Mucosa of gallbladder (tissue), 1 donor: Measurements from ENCODE around the gene PIF1. TPM values are rescaled to one million over a fixed set of nuclear protein-coding genes. Genes with fewer than 3 reads are reported as not detected.
"Not testable (repeated sequence)": the region's sequence is repeated elsewhere in the genome, so short reads cannot be mapped to it uniquely, and the experiment has no call there.

Source experiments
- DNase-seq: peaks from one replicate; pipeline ENCODE4 v3.0.0-alpha.2; 2020; ENCODE audit warnings: low spot score
- total RNA-seq: library from RNA; stranded (reverse); gene quantifications from one replicate; pipeline ENCODE4 v1.2.1, GENCODE V29; 2021
- donor health status: DM: no; HTN: no; CAD: no.

The PIF1 gene
- total RNA-seq, 1 donor from 2014 or later = 6.0 TPM

DNA sequence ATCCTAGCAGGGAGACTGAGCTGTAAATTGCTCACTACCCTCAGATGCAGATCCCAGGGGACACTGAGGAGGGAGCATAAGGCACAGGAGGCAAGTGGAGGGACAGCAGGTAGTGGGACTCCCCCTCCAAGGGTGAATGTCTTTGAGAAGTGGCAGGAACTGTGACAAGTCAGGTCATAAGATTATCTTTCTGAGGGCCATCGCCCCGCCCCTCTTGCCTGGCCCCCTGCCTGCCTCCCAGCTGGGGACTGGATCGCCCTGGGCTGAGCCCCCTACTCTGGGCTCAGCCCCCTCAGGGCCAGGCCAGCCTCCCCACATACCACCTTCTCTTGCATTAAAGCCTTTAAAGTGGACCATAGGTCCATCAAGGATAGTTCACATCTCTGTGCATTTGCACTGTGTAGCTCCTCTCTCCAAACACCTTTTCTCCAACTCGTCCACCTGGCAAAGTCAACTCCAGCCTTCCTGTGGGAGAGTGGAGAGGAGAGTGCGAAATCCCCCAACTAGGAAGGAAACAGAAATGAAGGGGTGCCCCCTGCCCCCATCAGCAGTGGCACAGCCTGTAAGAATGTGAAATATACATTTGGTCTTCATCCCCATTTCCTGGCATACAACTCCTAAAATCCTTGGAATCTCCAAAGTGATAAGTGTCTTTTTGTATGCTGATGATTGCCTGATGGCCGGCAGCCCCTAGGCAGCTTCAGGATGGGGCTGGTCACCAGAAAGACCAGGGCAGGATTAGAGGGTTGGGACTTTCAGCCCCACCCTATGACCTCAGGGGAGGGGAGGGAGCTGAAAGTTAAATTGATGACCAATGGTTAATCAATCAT, 14.7 kb downstream of the PIF1 start:
- DNase-seq = no peak

GRCh38 chr15:64809649-64810496, 15.6 kb downstream of the PIF1 start:
- DNase-seq = peak; percentile 79

GRCh38 chr15:64808785-64809453, 16.5 kb downstream of the PIF1 start:
- no peak for DNase-seq

- no peak for DNase-seq
Measured at GRCh38 chr15:64807751-64808222, 17.7 kb downstream of the PIF1 start.

DNA sequence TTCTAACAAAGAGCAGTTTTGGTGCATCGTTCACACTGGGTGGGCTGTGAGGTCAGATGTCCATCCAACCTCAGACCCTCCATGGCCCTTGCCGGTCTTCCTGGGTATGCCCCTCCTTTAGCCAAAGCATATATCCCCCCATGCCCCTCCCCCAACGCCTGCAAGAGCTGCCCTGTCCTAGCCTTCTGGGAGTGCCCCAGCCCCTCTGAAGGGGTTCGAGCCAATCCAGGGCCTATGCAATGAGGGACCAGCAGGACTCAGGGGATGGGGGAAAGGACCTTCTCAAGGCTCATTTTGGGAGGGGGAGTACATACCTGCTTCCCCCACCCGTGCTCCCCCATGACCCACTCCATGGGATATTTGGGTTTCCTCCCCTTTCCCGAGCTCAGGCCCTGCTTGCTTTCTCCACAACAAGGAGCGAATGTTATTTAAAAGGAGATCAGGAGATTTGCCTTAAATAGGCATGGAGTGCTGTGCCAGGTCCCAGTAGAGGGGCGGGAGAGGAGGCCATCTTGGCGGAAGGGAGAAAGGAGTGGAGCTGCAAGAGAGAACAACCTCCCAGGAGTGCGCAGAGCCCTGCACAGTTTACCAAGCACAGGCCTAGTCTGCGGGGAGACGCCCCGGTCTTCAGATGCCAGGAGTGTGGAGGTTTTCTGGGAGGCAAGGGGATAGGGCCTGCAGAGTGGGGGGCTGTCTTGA, 18.2 kb downstream of the PIF1 start:
- DNase-seq = no peak

- no peak for DNase-seq
Measured at GRCh38 chr15:64806509-64806908, 18.9 kb downstream of the PIF1 start.

DNA sequence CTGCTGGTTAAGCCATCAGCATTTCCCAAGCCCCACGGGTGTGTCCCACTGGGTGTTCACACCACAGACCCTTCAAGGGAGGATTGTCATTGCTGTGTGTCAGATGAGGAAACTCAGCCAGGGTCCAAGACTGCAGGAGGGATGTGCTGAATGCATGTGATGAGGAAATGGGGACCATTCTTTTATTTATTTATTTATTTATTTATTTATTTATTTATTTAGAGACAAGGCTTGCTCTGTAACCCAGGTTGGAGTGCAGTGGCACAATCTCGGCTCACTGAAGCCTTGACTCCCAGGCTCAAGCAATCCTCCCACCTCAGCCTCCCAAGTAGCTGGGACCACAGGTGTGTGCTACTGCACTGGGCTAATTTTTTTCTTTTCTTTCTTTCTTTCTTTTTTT, 20.8 kb downstream of the PIF1 start:
- no peak for DNase-seq

DNA sequence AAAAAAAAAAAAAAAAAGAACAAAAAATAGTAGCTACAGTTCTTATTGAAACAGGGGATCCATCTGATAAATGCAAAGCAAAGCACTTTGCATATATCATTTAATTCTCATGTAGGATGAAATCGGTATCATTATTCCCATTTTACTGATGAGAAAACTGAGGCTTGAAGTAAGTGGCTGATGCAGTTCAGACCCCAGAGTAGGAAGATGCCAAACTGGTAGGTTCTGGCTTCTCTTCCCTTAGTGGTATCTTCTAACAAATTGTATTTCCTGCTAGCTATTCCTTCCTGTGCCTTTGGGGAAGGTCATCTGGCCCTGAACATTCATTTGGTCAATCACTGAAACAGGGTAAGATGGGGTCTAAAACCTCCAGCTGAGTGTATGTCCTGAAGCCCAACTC, 21.9 kb downstream of the PIF1 start:
- no peak for DNase-seq

DNA sequence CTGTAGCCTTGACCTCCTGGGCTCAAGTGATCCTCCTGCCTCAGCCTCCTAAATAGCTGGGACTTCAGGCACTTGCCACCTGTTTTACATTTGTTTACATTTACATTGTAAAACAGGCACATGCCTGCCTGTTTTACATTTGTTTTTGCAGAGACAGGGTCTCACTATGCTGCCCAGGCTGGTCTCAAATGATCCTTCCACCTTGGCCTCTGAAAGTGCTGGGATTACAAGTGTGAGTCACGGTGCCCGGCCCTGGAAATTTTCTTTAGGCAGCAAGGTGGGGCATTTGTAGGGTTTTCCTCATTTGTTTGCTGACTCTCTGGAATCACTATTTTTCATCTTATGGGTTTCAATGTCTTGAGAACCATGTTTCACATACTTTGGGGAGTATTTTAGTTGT, 25.0 kb downstream of the PIF1 start:
- no peak for DNase-seq

DNA sequence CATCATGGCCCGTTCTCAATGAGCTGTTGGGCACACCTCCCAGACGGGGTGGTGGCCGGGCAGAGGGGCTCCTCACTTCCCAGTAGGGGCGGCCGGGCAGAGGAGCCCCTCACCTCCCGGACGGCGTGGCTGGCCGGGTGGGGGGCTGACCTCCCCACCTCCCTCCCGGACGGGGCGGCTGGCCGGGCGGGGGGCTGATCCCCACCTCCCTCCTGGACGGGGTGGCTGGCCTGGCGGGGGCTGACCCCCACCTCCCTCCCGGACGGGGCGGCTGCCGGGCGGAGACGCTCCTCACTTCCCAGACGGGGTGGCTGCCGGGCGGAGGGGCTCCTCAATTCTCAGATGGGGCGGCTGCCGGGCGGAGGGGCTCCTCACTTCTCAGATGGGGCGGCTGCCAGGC, 26.5 kb downstream of the PIF1 start:
- not testable (repeated sequence) for DNase-seq

DNA sequence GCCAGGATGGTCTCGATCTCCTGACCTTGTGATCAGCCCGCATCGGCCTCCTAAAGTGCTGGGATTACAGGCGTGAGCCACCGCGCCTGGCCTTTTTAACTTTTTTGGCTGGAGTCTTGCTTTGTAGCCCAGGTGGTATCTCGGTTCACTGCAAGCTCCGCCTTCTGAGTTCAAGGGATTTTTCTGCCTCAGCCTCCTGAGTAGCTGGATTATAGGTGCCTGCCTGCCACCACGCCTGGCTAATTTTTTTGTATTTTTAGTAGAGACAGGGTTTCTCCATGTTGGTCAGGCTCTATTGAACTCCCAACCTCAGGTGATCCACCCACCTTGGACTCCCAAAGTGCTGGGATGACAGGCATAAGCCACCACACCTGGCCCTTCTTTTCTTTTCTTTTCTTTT, 29.5 kb downstream of the PIF1 start:
- not testable (repeated sequence) for DNase-seq

GRCh38 chr15:64795299-64795698, 30.1 kb downstream of the PIF1 start:
- not testable (repeated sequence) for DNase-seq

- DNase-seq = no peak
Measured at GRCh38 chr15:64792282-64792681, 33.2 kb downstream of the PIF1 start.

DNA sequence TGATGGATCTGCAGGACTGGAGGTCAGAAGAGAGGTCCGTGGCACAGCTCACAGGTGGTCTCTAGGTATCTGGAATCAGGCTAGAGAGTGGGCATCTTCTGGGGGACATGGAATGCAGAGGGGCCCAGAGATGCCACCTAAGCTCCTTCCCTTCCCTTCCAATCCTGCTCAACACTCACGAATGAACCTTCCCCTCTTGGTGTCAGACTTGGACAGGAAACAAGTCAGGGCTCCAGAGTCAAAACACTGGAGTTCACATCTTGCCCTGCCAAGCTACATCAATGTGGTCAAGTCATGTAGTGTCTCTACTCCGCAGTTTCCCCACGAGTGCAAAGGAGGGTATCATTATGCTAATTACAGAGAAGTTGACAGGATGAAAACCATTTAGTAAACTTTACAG, 34.0 kb downstream of the PIF1 start:
- no peak for DNase-seq

DNA sequence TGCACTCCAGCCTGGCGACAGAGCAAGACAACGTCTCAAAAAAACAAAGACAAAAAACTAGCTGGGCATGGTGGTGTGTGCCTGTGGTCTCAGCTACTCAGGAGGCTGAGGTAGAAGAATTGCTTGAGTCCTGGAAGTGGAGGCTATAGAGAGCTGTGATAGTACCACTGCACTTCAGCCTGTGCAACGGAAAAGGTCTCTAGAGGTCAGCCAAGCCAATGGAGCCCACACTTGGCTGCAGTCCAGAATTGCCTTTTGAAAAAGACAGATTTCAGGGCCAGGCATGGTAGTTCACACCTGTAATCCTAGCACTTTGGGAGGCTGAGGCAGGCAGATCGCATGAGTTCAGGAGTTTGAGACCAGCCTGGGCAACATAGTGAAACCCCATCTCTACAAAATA, 41.7 kb downstream of the PIF1 start:
- no peak for DNase-seq

DNA sequence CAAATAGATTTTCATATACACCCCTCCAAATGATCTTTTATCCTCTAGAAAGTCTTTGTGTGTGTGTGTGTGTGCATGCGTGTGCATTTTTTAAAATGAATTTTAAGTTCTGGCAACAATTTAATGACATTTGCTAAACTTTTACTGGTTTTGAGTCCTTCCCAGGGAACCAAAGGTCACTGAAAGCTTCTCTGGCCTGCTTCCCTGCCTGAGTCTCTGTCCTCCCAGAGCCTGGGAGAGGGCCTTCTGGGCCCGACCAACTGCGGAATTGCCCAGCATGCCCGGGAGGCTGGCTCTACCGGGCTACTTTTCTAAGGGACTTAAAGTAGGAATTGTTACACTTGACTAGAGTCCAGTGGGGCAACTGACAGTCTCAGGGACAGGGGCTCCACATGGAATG, 42.7 kb downstream of the PIF1 start:
- DNase-seq = no peak

DNA sequence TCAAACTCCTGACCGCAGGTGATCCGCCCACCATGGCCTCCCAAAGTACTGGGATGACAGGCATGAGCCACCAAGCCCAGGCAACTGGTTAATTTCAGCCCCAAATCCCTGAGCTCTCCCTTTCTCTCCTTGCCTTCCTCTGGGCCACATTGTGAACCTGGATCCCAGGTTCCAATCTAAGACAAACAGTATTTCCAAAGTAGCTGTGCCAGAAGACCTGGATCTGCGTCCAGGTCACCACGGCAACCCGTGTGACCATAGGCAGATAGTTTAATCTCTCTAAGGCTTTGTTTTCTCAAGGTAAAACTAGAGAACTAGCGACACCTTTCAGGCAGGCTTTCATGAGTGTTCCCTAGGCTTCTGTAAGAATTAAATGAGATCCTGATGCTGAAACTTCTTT, 44.1 kb downstream of the PIF1 start:
- DNase-seq = no peak

DNA sequence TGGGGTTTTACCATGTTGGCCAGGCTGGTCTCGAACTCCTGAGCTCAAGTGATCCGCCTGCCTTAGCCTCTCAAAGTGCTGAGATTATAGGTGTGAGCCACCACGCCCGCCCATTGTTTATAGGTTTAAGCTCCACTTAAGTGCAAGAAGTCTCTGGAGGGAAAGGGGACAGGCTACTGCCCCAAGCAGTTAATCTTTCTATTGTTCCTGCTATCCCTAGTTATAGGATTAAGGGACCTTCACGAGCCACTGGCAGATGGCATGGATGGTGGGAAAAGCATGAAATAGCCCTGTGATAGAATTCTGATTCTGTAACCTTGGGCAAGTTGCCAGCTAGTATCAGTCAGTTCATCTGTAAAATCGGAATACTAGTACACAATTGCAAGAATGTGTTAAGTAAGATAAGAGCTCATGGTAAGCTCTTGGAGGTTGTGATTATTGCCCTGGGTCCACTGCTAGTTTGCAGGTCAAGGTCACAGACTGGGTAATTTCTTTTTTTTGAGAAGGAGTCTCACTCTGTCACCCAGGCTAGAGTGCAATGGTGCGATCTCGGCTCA, 44.8 kb downstream of the PIF1 start:
- DNase-seq = no peak

DNA sequence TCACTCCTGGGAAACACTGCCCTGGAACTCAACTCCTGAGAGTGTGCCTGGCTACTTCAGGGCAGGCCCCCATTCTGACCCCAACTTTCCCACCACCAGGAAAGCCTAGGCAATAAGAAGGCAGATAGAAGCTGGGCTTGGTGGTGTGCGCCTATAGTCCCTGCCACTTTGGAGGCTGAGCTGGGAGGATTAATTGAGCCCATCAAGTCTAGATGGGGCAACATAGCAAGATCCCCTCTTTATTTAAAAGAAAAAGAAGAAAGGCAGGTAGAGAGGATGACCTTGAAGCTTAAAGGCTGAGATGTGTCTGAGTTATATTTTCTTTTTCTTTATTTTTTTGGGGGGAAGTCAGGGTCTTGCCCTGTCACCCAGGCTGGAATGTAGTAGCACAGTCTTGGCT, 45.8 kb downstream of the PIF1 start:
- DNase-seq = no peak

DNA sequence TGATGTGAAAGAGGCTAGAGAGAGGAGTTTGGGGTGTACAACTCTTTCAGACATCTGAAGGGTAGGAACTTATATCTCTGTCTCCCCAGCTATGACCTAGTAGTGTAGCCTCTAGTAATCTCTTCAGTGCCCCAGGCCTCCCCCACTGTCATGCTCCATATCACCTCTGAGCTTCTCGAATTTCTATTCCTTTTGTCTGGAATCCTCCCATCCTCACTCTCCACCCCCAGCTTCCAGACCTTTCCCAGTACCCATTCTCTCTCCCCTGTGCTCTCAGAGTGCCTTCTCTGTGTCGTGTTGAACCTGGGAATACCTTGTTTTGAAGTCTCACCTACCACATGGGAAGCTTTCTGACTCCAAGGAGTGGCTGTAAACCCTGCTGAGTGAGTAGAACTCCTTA, 46.4 kb downstream of the PIF1 start:
- DNase-seq = no peak

- no peak for DNase-seq
Measured at GRCh38 chr15:64776402-64776786, 49.1 kb downstream of the PIF1 start.
